NCI-H2171 (cell line): ENCODE data around the gene F2RL3.

ENCODE experiments used
- DNase-seq: peaks from one replicate; lab custom pipeline; 2025; lab: John Stamatoyannopoulos, UW

The F2RL3 gene

GRCh38 chr19:16875584-16876555 lies 12.9 kb upstream of the F2RL3 start:
- no peak for DNase-seq

GRCh38 chr19:16876904-16877361 lies 11.9 kb upstream of the F2RL3 start:
- DNase-seq, result no peak

GRCh38 chr19:16877581-16877980 lies 11.2 kb upstream of the F2RL3 start:
- no peak for DNase-seq

GRCh38 chr19:16878181-16878965 lies 10.4 kb upstream of the F2RL3 start:
- DNase-seq, result no peak

- no peak for DNase-seq
Observed at GRCh38 chr19:16880884-16881554, 7.8 kb upstream of the F2RL3 start.

GRCh38 chr19:16882146-16882545 lies 6.7 kb upstream of the F2RL3 start:
- no peak for DNase-seq

- DNase-seq, result no peak
Observed at GRCh38 chr19:16883522-16883921, 5.3 kb upstream of the F2RL3 start.

GRCh38 chr19:16885166-16885565 lies 3.6 kb upstream of the F2RL3 start:
- no peak for DNase-seq

GRCh38 chr19:16886305-16886880 lies 2.4 kb upstream of the F2RL3 start:
- no peak for DNase-seq

- no peak for DNase-seq
Observed at GRCh38 chr19:16887353-16888265, 1.2 kb upstream of the F2RL3 start.

- DNase-seq, result no peak
Observed at GRCh38 chr19:16889366-16889882, 625 bp downstream of the F2RL3 start.

GRCh38 chr19:16889883-16890460 lies 1.2 kb downstream of the F2RL3 start:
- no peak for DNase-seq

- DNase-seq, result no peak
Observed at GRCh38 chr19:16890461-16891184, 1.8 kb downstream of the F2RL3 start.

GRCh38 chr19:16891696-16892382 lies 3.0 kb downstream of the F2RL3 start:
- no peak for DNase-seq

GRCh38 chr19:16892436-16892835 lies 3.6 kb downstream of the F2RL3 start:
- DNase-seq, result no peak

- DNase-seq, result no peak
Observed at GRCh38 chr19:16892868-16893685, 4.3 kb downstream of the F2RL3 start.

- DNase-seq, result peak; percentile 52
Observed at GRCh38 chr19:16893686-16893989, 4.8 kb downstream of the F2RL3 start.

GRCh38 chr19:16894080-16894479 lies 5.3 kb downstream of the F2RL3 start:
- peak; percentile 52 for DNase-seq
